HUES48 (cell line): ENCODE measurements around the gene PTPN12.
A peak's percentile ranks its signal among the peaks of the same experiment; 100 is the strongest.

ENCODE experiments used
- H3K27ac ChIP-seq: one replicate; pipeline ENCODE4 v1.7.0; 2013; ENCODE audit warnings: low read depth, low read length, inconsistent platforms
- H3K27me3 ChIP-seq: 2 replicates; pipeline ENCODE4 v1.6.1; 2013; ENCODE audit warnings: mild to moderate bottlenecking, low read length; ENCODE audit not compliant: control insufficient read depth, insufficient read depth
- H3K36me3 ChIP-seq: 2 replicates; pipeline ENCODE4 v1.6.1; 2013; ENCODE audit warnings: low read length; ENCODE audit not compliant: control insufficient read depth, insufficient read depth
- H3K4me1 ChIP-seq: 2 replicates; pipeline ENCODE4 v1.6.1; 2013; ENCODE audit warnings: mild to moderate bottlenecking, low read length; ENCODE audit not compliant: control insufficient read depth, insufficient read depth
- H3K4me3 ChIP-seq: 2 replicates; pipeline ENCODE4 v1.5.1; 2013; ENCODE audit warnings: mild to moderate bottlenecking, low read depth, low read length
- H3K9ac ChIP-seq: 2 replicates; pipeline ENCODE4 v1.6.1; 2013; ENCODE audit warnings: mild to moderate bottlenecking, low read depth, low read length, moderate library complexity
- H3K9me3 ChIP-seq: 2 replicates; pipeline ENCODE4 v1.6.1; 2013; ENCODE audit warnings: low read length; ENCODE audit not compliant: control insufficient read depth, insufficient read depth

The PTPN12 gene

GRCh38 chr7:77662869-77663268 lies 125.8 kb downstream of the PTPN12 start:
- Histone ChIP-seq H3K4me1 (no peaks in the 10 kb centered on the region), H3K36me3 (peaks cover 12% of the 10 kb centered on the region), H3K4me3 (no peak overlapping the region), H3K27ac (no peak overlapping the region), H3K9me3 (no peaks in the 10 kb centered on the region), H3K27me3 (no peaks in the 10 kb centered on the region), H3K9ac (no peak overlapping the region)

DNA sequence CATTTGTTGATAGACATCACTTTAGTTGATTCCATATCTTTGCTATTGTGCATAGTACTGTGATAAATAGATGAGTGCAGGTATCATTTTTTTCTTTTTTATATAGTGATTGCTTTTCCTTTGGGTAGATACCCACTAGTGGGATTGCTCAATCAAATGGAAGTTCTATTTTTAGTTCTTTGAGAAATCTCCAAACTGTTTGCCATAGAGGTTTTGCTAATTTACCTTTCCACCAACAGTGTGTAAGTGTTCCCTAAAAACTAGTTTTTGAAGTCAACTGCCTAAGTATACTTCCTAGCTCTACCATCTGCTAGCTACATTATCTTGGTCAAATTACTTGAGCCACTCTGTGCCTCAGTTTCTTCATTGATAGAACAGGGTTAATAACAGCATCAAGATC lies 127.6 kb downstream of the PTPN12 start:
- H3K27me3 ChIP-seq, result no peaks in the 10 kb centered on the region
- no peaks in the 10 kb centered on the region for H3K4me1 ChIP-seq
- H3K27ac ChIP-seq, result no peak overlapping the region
- H3K4me3 ChIP-seq, result no peak overlapping the region
- peaks cover 6% of the 10 kb centered on the region for H3K36me3 ChIP-seq
- no peaks in the 10 kb centered on the region for H3K9me3 ChIP-seq
- H3K9ac ChIP-seq, result no peak overlapping the region

DNA sequence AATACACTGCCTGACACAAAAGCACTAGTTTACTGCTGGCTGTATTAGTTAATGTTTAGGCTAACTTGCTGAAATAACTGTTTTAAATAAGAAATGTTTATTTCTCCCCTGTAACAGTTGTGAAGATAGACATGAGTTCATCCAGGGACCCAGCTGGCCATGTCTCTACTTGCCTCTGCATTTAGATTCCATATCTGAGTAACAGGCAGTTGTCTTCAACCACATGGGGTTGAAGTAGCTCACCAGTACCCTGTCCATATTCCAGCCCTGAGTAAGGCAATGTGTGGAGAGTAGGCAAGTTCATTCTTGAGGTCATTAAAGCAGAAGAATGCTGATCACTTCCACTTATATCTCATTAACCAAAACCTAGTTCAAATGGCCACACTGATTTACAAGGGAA lies 128.1 kb downstream of the PTPN12 start:
- Histone ChIP-seq H3K4me3 (no peak overlapping the region), H3K27me3 (no peaks in the 10 kb centered on the region), H3K9ac (no peak overlapping the region), H3K36me3 (peaks cover 6% of the 10 kb centered on the region), H3K27ac (no peak overlapping the region), H3K9me3 (no peaks in the 10 kb centered on the region), H3K4me1 (no peaks in the 10 kb centered on the region)

DNA sequence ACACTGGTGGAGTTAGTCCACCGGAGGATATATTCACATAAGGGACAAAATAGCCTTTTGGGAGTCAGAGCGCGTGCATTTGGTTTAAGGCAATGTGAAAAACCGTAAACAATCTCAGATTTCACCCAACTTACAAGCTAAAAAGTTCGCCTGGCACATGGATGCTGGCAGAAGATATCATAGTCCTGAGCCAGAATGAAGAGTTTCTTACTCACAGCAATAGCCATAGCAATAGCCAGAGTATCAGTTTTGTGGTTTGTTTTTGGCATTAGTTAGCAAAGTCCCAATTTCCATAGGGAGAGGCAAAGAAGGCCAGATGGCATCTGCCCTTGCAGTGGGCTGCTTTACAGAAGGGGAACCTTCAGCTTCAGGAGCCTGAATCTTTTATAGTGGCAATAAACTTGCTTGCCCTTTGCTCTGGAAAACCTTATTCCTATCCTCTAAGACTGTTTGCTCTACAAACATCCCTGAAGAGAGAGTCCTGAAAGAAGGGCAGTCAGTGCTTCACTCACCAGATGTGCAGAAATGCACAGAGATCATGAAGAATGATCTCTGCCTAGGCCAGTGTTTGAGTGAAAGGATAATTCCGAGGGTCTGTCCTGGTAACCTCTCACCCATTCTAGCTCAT lies 130.5 kb downstream of the PTPN12 start:
- Histone ChIP-seq H3K9ac (no peak overlapping the region), H3K9me3 (no peaks in the 10 kb centered on the region), H3K27ac (no peak overlapping the region), H3K4me3 (no peak overlapping the region), H3K36me3 (peaks cover 6% of the 10 kb centered on the region), H3K4me1 (no peaks in the 10 kb centered on the region), H3K27me3 (no peaks in the 10 kb centered on the region)

DNA sequence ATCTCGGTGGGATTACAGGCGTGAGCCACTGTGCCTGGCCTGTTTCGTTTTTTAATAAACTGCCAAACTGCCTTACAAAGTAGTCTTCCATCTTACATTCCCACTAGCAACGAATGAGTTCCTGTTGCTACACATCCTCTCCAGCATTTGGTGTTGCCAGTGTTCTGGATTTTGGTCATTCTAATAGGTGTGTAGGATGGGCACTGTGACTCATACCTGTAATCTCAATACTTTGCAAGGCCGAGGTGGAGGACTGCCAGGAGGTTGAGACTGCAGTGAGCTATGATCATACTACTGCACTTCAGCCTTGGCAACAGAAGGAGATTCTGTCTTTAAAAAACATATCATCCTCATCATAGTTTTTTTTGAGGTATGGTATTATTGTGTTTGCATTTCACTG lies 137.8 kb downstream of the PTPN12 start:
- Histone ChIP-seq H3K9me3 (no peaks in the 10 kb centered on the region), H3K4me3 (no peak overlapping the region), H3K36me3 (no peaks in the 10 kb centered on the region), H3K27ac (no peak overlapping the region), H3K27me3 (no peaks in the 10 kb centered on the region), H3K4me1 (no peaks in the 10 kb centered on the region), H3K9ac (no peak overlapping the region)

DNA sequence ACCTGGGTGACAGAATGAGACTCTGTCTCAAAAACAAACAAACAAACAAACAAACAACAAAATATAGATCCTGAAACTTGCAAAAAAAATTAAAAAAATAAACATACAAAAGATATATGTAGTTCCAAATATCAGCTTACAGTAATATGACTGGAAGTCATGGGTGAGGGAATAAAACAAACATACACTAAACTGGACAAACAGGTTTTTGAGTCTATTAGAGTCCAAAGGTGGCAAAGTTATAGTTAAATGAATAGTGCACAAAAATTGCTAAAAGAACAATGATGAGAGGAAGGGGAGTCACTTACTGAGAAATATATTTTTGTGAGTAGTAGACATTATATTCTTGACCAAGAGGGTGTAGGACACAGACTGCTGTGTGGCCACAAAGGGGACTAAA lies 142.5 kb downstream of the PTPN12 start:
- peaks cover 6% of the 10 kb centered on the region for H3K4me1 ChIP-seq
- H3K27ac ChIP-seq, result no peak overlapping the region
- H3K36me3 ChIP-seq, result peaks cover 34% of the 10 kb centered on the region
- no peak overlapping the region for H3K9ac ChIP-seq
- no peaks in the 10 kb centered on the region for H3K9me3 ChIP-seq
- H3K4me3 ChIP-seq, result no peak overlapping the region
- no peaks in the 10 kb centered on the region for H3K27me3 ChIP-seq

- Histone ChIP-seq H3K9me3 (no peaks in the 10 kb centered on the region), H3K27me3 (no peaks in the 10 kb centered on the region), H3K27ac (no peak overlapping the region), H3K36me3 (peaks cover 34% of the 10 kb centered on the region), H3K4me1 (peaks cover 13% of the 10 kb centered on the region), H3K9ac (no peak overlapping the region), H3K4me3 (no peak overlapping the region)
Measured at GRCh38 chr7:77680266-77680665, 143.2 kb downstream of the PTPN12 start.

DNA sequence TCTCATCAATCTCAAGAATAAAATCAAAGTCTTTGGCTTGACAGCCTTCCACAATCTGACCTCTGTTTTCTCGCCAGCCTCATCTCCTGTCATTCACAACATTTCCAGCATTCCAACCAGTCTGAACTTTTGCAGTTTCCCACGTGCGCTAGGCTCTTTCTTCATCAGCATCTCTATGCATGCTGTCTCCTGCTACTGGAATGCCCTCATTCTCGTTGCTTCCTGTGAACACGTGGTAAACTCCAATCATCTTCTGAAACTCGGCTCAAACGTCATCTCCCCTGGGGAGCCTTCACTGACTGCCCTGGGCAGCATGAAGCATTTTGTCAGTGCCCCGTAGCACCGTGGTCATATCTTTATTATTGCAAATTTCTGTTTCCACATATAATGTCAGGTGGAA lies 146.9 kb downstream of the PTPN12 start:
- Histone ChIP-seq H3K4me3 (no peak overlapping the region), H3K27ac (peak overlapping the region; percentile 48), H3K9me3 (no peaks in the 10 kb centered on the region), H3K4me1 (peaks cover 20% of the 10 kb centered on the region), H3K36me3 (peaks cover 37% of the 10 kb centered on the region), H3K27me3 (no peaks in the 10 kb centered on the region), H3K9ac (no peak overlapping the region)

DNA sequence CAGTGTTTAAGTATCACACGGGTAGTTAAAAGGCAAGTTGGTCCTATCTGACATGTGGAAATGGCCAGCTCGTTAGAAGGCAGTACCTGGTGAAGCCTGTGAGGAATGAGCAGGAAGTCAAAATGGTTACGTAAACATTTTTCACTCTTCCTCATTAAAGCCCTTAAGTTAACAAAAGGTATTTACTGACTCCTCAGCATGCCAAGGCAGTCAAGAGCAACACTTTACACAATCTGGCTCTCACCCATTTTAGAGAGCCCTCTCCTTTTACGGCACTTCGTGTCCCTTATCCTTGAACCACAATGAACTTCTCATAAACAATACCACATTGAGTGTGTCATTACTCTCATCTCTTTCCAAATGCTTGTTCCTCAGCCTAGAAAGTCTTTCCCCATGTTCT lies 148.1 kb downstream of the PTPN12 start:
- H3K27ac ChIP-seq, result peak overlapping the region; percentile 44
- peaks cover 41% of the 10 kb centered on the region for H3K36me3 ChIP-seq
- no peak overlapping the region for H3K9ac ChIP-seq
- H3K27me3 ChIP-seq, result no peaks in the 10 kb centered on the region
- peaks cover 20% of the 10 kb centered on the region for H3K4me1 ChIP-seq
- no peaks in the 10 kb centered on the region for H3K9me3 ChIP-seq
- H3K4me3 ChIP-seq, result no peak overlapping the region

DNA sequence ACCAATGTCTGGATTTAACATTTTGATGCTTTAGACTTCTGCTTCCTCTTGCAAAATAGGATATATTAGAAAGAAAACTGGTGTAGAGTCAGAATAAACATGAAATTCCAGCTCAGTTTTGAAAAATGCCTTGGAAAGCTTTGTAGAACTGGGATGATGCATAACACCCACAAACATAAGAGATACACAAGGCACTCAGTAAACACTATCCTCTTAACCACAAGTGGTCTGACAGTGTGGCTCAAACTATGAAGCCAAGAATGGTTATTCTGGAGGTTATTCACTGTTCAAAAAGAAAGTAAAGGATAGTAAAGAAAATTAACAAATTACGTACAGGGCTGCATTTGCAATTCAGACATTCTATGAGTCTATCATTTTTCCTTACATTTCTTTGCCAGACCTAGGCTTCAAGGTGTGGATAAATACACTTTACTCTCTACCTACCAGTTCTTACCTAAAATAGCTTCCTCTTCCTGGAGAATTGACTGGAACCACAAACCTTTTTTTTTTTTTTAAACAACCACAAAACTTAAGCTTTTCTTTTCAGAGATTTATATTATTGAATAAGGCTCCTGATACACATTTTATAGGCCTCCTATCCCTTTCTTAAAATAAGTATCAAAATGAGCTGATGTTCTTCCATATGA lies 150.1 kb downstream of the PTPN12 start:
- H3K27me3 ChIP-seq, result no peaks in the 10 kb centered on the region
- no peaks in the 10 kb centered on the region for H3K9me3 ChIP-seq
- peaks cover 20% of the 10 kb centered on the region for H3K4me1 ChIP-seq
- no peak overlapping the region for H3K27ac ChIP-seq
- H3K4me3 ChIP-seq, result no peak overlapping the region
- H3K9ac ChIP-seq, result no peak overlapping the region
- H3K36me3 ChIP-seq, result peaks cover 36% of the 10 kb centered on the region

GRCh38 chr7:77687747-77688144 lies 150.7 kb downstream of the PTPN12 start:
- Histone ChIP-seq H3K27me3 (no peaks in the 10 kb centered on the region), H3K27ac (no peak overlapping the region), H3K4me3 (no peak overlapping the region), H3K9ac (no peak overlapping the region), H3K4me1 (peaks cover 20% of the 10 kb centered on the region), H3K36me3 (peaks cover 32% of the 10 kb centered on the region), H3K9me3 (no peaks in the 10 kb centered on the region)
